Thyroid gland (tissue), 4 donors: ENCODE measurements around the gene GLI1.

Source experiments
- POLR2A ChIP-seq, 2 donors: fragments of 450-650 bp; IDR thresholded peaks; one replicate each; pipeline ENCODE4 v1.6.1; 2017; ENCODE audit warnings: antibody characterized with exemption in 2 of 2, mild to moderate bottlenecking in 2 of 2, moderate library complexity in 1 of 2
- TF ChIP-seq, protein P1 (sequence below), 6 experiments: fragments of 200-600 bp in 3 of 6; fragments of 450-650 bp in 3 of 6; sonication (generic) in 3 of 6; IDR thresholded peaks; one replicate each; pipeline ENCODE4 v1.5.1; 2016 to 2019; ENCODE audit warnings: antibody characterized with exemption in 6 of 6, mild to moderate bottlenecking in 2 of 6, inconsistent platforms in 1 of 6, moderate library complexity in 1 of 6

DNA sequence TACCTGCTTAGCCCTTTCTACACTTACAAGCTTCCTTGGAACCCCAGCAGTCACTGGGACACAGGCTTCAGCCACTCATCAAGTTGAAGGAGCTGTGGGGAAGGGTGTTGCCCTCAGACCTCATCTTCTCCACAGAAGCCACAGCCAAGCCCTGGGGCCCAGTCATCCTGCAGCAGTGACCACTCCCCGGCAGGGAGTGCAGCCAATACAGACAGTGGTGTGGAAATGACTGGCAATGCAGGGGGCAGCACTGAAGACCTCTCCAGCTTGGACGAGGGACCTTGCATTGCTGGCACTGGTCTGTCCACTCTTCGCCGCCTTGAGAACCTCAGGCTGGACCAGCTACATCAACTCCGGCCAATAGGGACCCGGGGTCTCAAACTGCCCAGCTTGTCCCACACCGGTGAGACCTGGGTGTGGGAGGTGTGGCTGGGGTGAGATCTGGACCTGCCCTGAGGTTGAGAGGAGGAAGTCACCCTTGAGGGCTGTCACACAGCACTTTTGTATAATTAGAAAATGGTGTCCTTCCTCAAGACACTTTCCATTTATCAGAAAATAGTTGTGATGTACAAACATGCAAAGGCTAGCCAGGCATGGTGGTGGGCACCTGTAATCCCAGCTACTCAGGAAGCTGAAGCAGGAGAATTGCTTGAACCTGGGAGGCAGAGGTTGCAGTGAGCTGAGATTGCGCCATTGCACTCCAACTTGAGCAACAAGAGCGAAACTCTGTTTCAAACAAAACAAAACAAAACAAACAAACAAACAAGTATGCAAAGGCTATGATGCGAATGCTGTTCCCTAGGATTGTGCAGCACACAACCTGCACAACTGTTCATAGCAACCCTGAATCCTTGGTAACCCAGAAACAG lies 9.9 kb downstream of the GLI1 start:
- TF ChIP-seq, protein P1, sequence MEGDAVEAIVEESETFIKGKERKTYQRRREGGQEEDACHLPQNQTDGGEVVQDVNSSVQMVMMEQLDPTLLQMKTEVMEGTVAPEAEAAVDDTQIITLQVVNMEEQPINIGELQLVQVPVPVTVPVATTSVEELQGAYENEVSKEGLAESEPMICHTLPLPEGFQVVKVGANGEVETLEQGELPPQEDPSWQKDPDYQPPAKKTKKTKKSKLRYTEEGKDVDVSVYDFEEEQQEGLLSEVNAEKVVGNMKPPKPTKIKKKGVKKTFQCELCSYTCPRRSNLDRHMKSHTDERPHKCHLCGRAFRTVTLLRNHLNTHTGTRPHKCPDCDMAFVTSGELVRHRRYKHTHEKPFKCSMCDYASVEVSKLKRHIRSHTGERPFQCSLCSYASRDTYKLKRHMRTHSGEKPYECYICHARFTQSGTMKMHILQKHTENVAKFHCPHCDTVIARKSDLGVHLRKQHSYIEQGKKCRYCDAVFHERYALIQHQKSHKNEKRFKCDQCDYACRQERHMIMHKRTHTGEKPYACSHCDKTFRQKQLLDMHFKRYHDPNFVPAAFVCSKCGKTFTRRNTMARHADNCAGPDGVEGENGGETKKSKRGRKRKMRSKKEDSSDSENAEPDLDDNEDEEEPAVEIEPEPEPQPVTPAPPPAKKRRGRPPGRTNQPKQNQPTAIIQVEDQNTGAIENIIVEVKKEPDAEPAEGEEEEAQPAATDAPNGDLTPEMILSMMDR (IDR thresholded peaks at IDR 0.05) = no peak
- TF ChIP-seq POLR2A (IDR thresholded peaks at IDR 0.05) = no peak
